Large intestine (tissue), 3 donors: ENCODE data around the gene CKMT1A. TPM values are rescaled to one million over a fixed set of nuclear protein-coding genes. Genes with fewer than 3 reads are reported as not detected.
"Not testable (repeated sequence)": the region's sequence is repeated elsewhere in the genome, so short reads cannot be mapped to it uniquely, and the experiment has no call there.

Source experiments
- DNase-seq, 2 donors: peaks; one replicate each; pipeline versions ENCODE4 v3.0.0 to v3.0.0-alpha.2; 2013
- H3K27ac ChIP-seq: one replicate; pipeline ENCODE4 v1.5.1; 2013; ENCODE audit warnings: low read length
- H3K27me3 ChIP-seq: 2 replicates; pipeline ENCODE4 v1.6.1; 2013; ENCODE audit warnings: low read length; ENCODE audit not compliant: control insufficient read depth, insufficient read depth
- H3K36me3 ChIP-seq: 2 replicates; pipeline ENCODE4 v1.6.1; 2013; ENCODE audit warnings: low read length; ENCODE audit not compliant: control insufficient read depth, insufficient read depth
- H3K4me1 ChIP-seq: one replicate; pipeline ENCODE4 v1.6.1; 2013; ENCODE audit warnings: low read length; ENCODE audit not compliant: control insufficient read depth, insufficient read depth
- H3K4me3 ChIP-seq: one replicate; pipeline ENCODE4 v1.5.1; 2013; ENCODE audit warnings: low read length
- H3K9me3 ChIP-seq: one replicate; pipeline ENCODE4 v1.6.1; 2013; ENCODE audit warnings: mild to moderate bottlenecking, low read depth, low read length, moderate library complexity; ENCODE audit not compliant: control insufficient read depth
- WGBS: methylation state at CpG from one replicate; pipeline ENCODE4 v1.1.5; 2013; ENCODE audit warnings: low lambda C conversion rate; ENCODE audit not compliant: insufficient coverage; 5-methylcytosine and 5-hydroxymethylcytosine counted together
- polyA plus RNA-seq: library from polyadenylated mRNA; unstranded; fragments of 120-200 nt; gene quantifications from one replicate; pipeline ENCODE4 v1.2.1, GENCODE V29; 2013

CKMT1A gene
- polyA plus RNA-seq, 1 donor = 13.0 TPM

DNA sequence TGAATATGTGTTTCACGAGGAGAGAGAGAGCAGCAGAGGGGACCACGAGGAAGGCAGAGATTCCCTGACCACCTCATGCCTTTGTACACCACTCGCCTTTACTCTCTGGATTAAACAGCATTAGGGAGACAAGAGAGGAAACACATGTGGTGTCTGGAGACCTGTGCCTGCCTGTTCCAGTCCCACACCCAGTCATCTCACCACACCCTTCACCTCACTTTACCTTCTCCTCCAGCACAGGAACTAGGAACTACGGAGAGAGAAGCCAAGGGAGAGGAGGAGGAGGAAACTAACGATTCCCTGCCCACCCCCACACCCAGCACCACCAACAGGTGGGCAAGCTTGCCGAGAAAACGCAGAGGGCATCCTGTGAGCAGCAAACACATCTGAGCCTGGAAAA, 980 bp upstream of the CKMT1A start:
- not testable (repeated sequence) for H3K27me3 ChIP-seq, H3K4me3 ChIP-seq, H3K9me3 ChIP-seq, H3K4me1 ChIP-seq, H3K27ac ChIP-seq, DNase-seq, H3K36me3 ChIP-seq
- WGBS = no CpG with 5 or more reads among the region's 7 CpGs

DNA sequence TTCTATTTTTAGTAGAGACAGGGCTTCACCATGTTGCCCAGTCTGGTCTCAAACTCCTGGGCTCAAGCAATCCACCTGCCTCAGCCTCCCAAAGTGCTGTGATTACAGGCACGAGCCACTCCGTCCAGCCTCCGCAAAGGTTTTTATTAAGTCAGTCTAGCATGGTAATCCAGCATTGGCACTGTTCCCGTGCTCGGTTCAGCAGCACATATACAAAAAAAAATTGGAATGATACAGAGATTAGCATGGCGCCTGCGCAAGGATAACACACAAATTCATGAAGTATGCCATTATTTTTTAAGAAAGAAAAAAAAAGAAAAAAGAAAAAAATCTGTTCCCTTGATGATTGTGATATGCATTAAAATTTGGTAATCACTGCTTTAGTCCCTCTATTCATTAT, 8.5 kb downstream of the CKMT1A start:
- H3K4me1 ChIP-seq = no peaks in the 10 kb centered on the region
- no peak for DNase-seq
- 100% methylated on average over 4 of the region's 7 CpGs for WGBS
- no peaks in the 10 kb centered on the region for H3K27me3 ChIP-seq
- H3K27ac ChIP-seq = no peak overlapping the region
- no peaks in the 10 kb centered on the region for H3K36me3 ChIP-seq
- H3K4me3 ChIP-seq = no peak overlapping the region
- H3K9me3 ChIP-seq = no peaks in the 10 kb centered on the region

DNA sequence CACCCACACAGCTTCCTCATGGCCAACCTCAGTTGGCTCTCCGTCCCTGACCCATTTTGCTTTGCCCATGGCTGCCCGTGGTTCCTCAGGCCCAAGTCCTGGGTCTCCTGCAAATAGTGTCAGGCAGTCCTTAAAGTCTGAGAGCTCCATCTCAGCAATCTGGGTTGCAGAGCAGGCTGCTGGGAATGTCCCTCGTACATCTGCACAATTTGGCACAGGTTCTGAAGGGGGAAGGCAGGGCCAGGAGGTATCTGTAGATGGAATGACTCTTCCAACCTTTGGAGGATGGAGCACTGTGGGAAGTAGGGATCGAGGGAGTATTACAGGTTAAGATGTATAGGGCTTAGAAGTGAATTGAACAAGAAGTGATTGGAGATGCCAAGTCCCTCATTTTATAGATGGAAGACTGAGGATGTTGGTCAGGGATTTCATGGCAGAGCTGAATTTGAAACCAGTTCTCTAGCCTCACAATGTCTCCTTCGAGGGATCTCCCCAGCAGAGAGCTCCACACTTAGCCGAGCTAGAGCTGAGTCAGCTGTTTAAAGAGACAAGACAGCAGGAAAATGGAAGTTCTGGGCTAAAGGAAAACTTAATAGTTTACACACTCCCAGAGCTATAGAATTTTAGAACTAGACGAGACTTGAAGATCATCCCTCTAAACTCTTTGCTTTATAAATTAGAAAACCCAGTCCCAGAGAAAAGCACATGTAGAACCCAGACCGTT, 9.2 kb downstream of the CKMT1A start:
- DNase-seq = no peak
- WGBS = 100% methylated on average over 2 of the region's 8 CpGs
- Histone ChIP-seq H3K9me3 (no peaks in the 10 kb centered on the region), H3K27me3 (no peaks in the 10 kb centered on the region), H3K4me3 (no peak overlapping the region), H3K36me3 (no peaks in the 10 kb centered on the region), H3K27ac (no peak overlapping the region), H3K4me1 (no peaks in the 10 kb centered on the region)

DNA sequence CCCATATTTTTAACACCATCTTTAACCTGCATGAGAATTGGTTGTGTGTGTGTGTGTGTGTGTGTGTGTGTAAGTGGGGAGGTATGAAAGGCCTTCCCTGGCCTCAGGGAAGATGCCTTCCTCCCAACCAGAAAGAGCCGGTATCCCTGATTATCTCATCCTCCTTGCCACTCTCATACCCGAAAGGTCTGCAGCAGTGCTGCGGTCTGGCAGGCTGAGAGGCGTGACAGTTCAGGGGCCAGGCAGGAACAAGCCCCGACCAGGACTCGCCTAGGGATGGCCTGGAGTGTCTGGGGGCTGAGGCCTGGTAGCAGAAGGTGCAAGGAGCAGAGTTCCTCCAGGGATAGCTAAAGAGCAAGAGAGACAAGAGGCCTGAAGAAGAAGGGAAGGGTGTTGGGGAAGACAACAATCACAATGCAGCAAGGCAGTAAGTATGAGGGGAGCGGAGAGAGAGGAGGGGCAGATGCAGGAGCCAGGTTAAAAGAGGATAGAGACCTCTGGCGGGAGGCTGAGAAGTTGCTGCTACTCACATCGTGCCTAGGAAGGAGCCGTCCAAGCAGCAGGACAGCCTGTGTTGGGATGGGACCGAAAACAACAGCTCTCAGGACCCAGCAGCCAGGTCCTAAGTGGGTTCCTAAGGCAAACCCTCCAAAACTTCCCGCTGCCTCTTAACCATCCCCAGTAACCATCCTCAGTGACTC, 16.9 kb downstream of the CKMT1A start:
- H3K4me1 ChIP-seq, H3K36me3 ChIP-seq, H3K27me3 ChIP-seq, H3K27ac ChIP-seq, DNase-seq, H3K4me3 ChIP-seq, H3K9me3 ChIP-seq: not testable (repeated sequence)
- WGBS = no CpG with 5 or more reads among the region's 12 CpGs

DNA sequence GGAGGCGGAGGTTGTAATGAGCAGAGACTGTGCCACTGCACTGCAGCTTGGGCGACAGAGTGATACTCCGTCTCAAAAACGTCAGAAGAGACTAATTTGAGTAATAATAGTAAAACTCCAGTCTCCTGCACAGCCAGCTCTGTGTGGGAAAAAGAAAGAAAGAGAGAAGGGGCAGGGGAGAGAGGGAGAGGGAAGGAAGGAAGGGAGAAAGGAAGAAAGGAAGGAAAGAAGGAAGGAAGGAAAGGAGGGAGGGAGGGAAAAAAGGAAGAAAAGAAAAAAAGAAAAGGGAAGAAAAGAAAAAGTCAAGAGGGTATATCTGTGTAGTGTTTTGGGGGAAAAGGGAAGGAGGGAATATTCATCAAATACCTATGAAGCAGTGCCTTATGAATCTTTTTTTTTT, 29.5 kb downstream of the CKMT1A start:
- Histone ChIP-seq H3K9me3 (no peaks in the 10 kb centered on the region), H3K36me3 (no peaks in the 10 kb centered on the region), H3K4me3 (no peak overlapping the region), H3K27ac (no peak overlapping the region), H3K4me1 (no peaks in the 10 kb centered on the region), H3K27me3 (no peaks in the 10 kb centered on the region)
- 63% methylated on average over 2 of the region's 4 CpGs for WGBS
- no peak for DNase-seq

DNA sequence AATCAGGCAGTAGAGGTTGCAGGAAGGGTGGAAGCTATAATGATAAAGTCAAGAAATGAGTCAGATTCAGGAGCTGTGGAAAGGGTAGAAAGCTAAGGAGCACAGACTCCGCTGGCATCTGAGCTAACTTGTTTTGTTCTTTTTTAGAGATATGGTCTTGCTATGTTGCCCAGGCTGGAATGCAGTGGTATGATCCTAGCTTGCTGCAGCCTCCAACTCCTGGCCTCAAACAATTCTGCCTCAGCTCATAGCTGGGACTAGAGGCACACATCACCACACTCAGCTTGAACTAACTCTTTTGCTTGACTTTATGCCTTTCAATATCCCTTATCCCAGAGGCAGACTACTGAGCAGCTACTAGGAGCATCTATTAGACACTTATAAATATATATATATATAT, 32.6 kb downstream of the CKMT1A start:
- not testable (repeated sequence) for H3K4me1 ChIP-seq, H3K27ac ChIP-seq, H3K9me3 ChIP-seq, H3K4me3 ChIP-seq, H3K36me3 ChIP-seq, DNase-seq, H3K27me3 ChIP-seq
- WGBS = no CpG with 5 or more reads among the region's 1 CpG

DNA sequence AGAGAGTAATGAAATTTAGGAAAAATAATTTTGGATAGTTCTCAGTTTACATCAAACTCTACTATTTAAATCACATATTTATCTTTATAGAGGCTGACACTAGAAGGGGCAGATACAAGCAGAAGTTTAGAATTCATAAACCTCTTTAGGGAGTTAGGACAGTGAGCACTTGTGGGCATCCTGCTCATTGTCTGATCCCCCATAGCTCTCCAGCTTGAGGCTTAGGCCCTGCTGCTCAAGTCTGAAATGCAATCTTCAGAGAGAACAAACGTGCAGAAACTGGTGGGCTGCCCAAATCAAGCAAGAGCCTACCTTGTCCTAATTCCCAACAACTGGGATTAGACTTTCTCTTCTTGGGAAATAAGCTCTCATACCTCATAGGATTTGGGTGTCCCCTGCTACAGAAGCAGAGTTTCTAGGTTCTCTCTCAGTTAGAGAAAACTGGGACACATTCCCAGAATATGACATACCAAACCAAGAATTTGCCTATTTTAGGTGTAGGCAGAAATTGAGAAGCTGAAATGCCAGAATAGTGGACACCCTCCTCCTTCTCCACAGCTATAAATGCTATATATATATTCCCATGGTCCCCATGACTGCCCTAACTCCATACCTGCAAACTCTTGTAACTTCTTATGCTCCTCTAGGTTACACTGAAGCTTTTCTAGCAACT, 34.5 kb downstream of the CKMT1A start:
- WGBS = no CpG with 5 or more reads among the region's 1 CpG
- not testable (repeated sequence) for H3K9me3 ChIP-seq, H3K36me3 ChIP-seq, H3K4me3 ChIP-seq, DNase-seq, H3K27ac ChIP-seq, H3K4me1 ChIP-seq, H3K27me3 ChIP-seq

DNA sequence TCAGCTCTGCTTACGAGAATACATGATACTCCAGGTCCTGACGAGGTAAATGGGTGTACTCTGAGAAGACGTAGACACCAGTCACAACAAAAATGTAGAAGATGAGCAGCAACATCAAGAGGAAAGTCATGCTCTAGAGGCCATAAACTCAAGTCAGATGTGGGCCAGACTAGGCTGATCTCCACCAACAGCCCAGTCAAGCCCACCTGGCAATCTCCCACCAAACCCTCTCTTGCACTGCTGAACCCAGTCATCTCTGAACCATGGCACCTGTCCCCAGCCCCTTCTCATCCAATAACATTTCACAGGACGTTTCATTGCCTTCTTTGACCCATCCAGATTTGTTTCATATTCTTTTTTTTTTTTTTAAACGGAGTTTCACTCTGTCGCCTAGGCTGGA, 41.8 kb downstream of the CKMT1A start:
- Histone ChIP-seq H3K4me1 (no peaks in the 10 kb centered on the region), H3K36me3 (no peaks in the 10 kb centered on the region), H3K27ac (no peak overlapping the region), H3K4me3 (no peak overlapping the region), H3K9me3 (no peaks in the 10 kb centered on the region), H3K27me3 (no peaks in the 10 kb centered on the region)
- 20% methylated on average over 1 of the region's 6 CpGs for WGBS
- no peak for DNase-seq

DNA sequence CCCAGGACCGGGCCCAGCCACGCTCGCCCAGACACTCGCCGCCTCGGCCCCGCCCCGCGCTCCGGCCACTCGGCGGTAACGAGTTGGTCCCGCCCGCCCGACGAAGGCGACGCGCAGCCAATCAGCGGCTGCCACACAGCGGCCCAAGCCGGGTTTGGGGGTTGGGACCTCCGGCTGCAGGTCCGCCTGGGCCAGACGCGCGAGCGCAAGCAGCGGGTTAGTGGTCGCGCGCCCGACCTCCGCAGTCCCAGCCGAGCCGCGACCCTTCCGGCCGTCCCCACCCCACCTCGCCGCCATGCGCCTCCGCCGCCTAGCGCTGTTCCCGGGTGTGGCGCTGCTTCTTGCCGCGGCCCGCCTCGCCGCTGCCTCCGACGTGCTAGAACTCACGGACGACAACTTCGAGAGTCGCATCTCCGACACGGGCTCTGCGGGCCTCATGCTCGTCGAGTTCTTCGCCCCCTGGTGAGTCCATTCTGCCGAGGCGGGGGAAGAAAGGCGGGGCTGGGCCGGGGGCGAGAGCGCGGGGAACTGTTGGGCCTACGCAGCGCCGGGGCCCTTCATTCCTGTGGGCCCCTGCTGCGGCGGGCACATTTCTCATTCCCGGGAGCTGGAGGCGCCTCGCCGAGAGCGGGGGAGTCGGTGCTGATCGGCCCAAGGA, 52.7 kb downstream of the CKMT1A start, which contains the start of gene PDIA3:
Gene PDIA3, plus strand, starts transcription at position 194 of the 658 bp plus-strand sequence. Its CDS starts 102 bp downstream, at position 296.
- no CpG with 5 or more reads among the region's 84 CpGs for WGBS
- H3K9me3 ChIP-seq, H3K27me3 ChIP-seq, H3K36me3 ChIP-seq, H3K4me1 ChIP-seq: not testable (repeated sequence)
- DNase-seq = peak; percentile 93 to 95
- H3K27ac ChIP-seq = peak within 1 kb of the TSS; percentile 97
- peak within 1 kb of the TSS; percentile 88 for H3K4me3 ChIP-seq

DNA sequence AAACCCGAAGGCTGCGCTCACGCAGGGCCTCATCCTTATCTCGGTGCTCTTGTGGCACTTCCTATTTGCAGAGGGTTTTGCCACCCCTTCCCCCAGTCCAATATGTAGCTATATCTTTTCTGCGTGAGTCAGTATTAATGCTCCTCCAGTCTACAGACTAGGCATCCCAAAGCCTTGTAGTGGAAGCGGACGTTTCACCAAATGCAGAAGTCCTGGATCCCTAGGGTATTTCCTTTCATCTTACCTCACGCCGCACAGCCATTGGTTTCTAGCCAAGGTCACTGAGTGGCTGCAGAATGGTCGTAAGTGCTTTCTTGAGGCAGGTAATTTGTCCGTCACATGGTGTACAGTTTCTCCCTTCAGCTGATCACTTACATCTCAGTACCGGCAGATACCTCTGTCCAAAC, 53.2 kb downstream of the CKMT1A start:
- not testable (repeated sequence) for H3K4me1 ChIP-seq

More for the DNA sequence above, 53.2 kb downstream of the CKMT1A start:
- Histone ChIP-seq H3K4me3 (peak overlapping the region; percentile 88), H3K27ac (peak overlapping the region; percentile 97)
- H3K9me3 ChIP-seq, H3K27me3 ChIP-seq, H3K36me3 ChIP-seq: not testable (repeated sequence)
- DNase-seq = peak; percentile 35 to 77
- whole genome bisulfite sequencing = 0% methylated on average over 1 of the region's 12 CpGs
